ENCODE data around the gene RNF112. TPM values are rescaled to one million over a fixed set of nuclear protein-coding genes. Genes with fewer than 3 reads are reported as not detected.

Gene RNF112
- total RNA-seq, 4 donors from 2014 or later = 2.3 to 5.4 (median 4.3) TPM

- no peak for TF ChIP-seq POLR2AphosphoS5 (IDR thresholded peaks at IDR 0.05)
- no peak for TF ChIP-seq EP300 (IDR thresholded peaks at IDR 0.05)
- TF ChIP-seq POLR2A (IDR thresholded peaks at IDR 0.05; ENCODE audit: low read depth) = no peak
- TF ChIP-seq, protein P1, sequence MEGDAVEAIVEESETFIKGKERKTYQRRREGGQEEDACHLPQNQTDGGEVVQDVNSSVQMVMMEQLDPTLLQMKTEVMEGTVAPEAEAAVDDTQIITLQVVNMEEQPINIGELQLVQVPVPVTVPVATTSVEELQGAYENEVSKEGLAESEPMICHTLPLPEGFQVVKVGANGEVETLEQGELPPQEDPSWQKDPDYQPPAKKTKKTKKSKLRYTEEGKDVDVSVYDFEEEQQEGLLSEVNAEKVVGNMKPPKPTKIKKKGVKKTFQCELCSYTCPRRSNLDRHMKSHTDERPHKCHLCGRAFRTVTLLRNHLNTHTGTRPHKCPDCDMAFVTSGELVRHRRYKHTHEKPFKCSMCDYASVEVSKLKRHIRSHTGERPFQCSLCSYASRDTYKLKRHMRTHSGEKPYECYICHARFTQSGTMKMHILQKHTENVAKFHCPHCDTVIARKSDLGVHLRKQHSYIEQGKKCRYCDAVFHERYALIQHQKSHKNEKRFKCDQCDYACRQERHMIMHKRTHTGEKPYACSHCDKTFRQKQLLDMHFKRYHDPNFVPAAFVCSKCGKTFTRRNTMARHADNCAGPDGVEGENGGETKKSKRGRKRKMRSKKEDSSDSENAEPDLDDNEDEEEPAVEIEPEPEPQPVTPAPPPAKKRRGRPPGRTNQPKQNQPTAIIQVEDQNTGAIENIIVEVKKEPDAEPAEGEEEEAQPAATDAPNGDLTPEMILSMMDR (IDR thresholded peaks at IDR 0.05) = no peak
- Histone ChIP-seq H3K27ac (replicated peaks in 1 of 4) (no peak overlapping the region), H3K27me3 (no peaks in the 10 kb centered on the region), H3K4me3 (no peak overlapping the region), H3K36me3 (no peaks in the 10 kb centered on the region), H3K9me3 (no peaks in the 10 kb centered on the region), H3K4me1 (peaks cover 28 to 36% (median 31%) of the 10 kb centered on the region in 4 donors)
- intact Hi-C loops (cut with DNase I) = no loop called here
- 88% methylated on average over 5 of the region's 5 CpGs for WGBS
- no peak for DNase-seq (ENCODE audit: extremely low spot score)
These were observed 36.9 kb upstream of the RNF112 start for GRCh38 chr17:19374136-19374535.

- H3K9me3 ChIP-seq = no peaks in the 10 kb centered on the region
- H3K27ac ChIP-seq (replicated peaks in 1 of 4) = no peak overlapping the region
- H3K4me3 ChIP-seq = no peak overlapping the region
- H3K36me3 ChIP-seq = peaks cover 7 to 13% (median 12%) of the 10 kb centered on the region in 4 donors
- no peak for DNase-seq (ENCODE audit: extremely low spot score)
- intact Hi-C loops (cut with DNase I) = loop anchor here (5.0 kb wide), 1 partner anchor 272 kb away; the partner anchor contains the start of gene ALDH3A2
- TF ChIP-seq, protein P1 (IDR thresholded peaks at IDR 0.05) = no peak
- TF ChIP-seq POLR2A (IDR thresholded peaks at IDR 0.05; ENCODE audit: low read depth) = no peak
- no peak for TF ChIP-seq EP300 (IDR thresholded peaks at IDR 0.05)
- no peaks in the 10 kb centered on the region for H3K27me3 ChIP-seq
- 88% methylated on average over 1 of the region's 1 CpG for WGBS
- peaks cover 30 to 39% (median 34%) of the 10 kb centered on the region in 4 donors for H3K4me1 ChIP-seq
These were observed 35.3 kb upstream of the RNF112 start for GRCh38 chr17:19375732-19376131.

DNA sequence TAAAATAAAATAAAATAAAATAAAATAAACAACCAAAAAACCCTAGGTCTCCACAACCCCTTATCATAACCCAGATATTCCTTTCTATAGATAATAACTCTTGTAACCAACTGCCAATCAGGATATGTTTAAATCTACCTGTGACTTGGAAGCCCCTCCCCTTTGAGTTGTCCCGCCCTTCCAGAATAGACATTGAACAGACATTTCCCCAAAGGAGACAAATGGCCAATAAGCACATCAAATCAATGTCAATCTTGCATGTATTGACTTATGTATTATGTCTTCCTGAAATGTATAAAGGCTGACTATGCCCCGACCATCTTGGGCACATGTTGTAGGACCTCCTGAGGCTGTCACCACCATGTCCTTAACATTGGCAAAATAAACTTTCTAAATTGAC is 34.2 kb upstream of the RNF112 start:
- WGBS = 50% methylated on average over 2 of the region's 2 CpGs
- no peaks in the 10 kb centered on the region for H3K9me3 ChIP-seq
- no peaks in the 10 kb centered on the region for H3K27me3 ChIP-seq
- intact Hi-C loops (cut with DNase I) = loop anchor here (5.0 kb wide), 1 partner anchor 270 kb away; the partner anchor contains the start of gene ALDH3A2
- TF ChIP-seq, protein P1 (IDR thresholded peaks at IDR 0.05) = no peak
- no peak for TF ChIP-seq POLR2AphosphoS5 (IDR thresholded peaks at IDR 0.05)
- TF ChIP-seq EP300 (IDR thresholded peaks at IDR 0.05) = no peak
- TF ChIP-seq POLR2A (IDR thresholded peaks at IDR 0.05; ENCODE audit: low read depth) = no peak
- no peak for DNase-seq (ENCODE audit: extremely low spot score)
- H3K4me3 ChIP-seq = peak overlapping the region; percentile 72 to 92 (median 90)
- peak overlapping the region; percentile 91 to 97 (median 94) for H3K27ac ChIP-seq (replicated peaks in 1 of 4)
- peaks cover 18 to 24% (median 23%) of the 10 kb centered on the region in 4 donors for H3K36me3 ChIP-seq
- H3K4me1 ChIP-seq = peaks cover 22 to 46% (median 41%) of the 10 kb centered on the region in 4 donors

DNA sequence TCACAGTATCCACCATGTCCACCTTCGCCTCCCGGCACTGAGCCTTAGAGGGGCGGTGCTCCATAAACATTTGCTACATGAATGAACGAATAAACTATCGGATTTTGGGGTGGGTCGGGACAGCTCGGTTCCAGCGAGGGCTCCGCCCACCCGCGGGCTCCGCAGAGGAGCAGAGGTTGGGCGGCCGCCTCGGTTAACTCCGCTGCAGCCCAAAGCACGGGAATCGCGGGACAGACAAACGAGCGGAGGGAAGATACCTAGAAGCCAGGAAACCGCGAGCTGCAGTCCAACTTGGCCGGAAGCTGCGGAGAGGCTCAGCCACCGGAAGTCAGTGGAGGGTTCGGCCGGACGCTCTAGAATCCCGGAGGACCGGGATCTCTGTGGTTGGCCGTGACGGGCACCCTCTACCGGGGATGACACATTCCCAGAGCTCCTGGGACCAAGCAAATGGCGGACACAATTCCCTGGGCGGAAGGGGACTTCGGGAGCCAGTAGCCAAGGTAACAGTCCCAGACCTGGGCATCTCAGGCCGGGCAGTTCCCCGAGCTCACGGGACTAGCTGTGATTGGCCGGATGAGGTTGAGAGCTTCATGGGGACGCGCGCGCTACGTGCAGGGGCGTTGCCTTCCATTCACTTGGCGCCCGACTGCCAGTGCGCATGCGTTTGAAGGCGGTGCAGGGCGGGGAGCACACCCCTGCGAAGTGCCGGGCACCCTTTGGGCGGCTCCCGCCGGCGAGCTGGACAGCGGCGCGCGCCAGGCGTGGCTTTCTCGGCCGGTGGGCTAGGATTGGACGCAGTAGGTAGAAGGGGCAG is 33.2 kb upstream of the RNF112 start:
- WGBS = 0% methylated on average over 36 of the region's 67 CpGs
- Histone ChIP-seq H3K27ac (replicated peaks in 1 of 4) (peak overlapping the region; percentile 91 to 97 (median 94)), H3K4me1 (peaks cover 22 to 56% (median 51%) of the 10 kb centered on the region in 4 donors), H3K4me3 (peak overlapping the region; percentile 72 to 92 (median 90)), H3K27me3 (no peaks in the 10 kb centered on the region), H3K36me3 (peaks cover 28 to 34% (median 33%) of the 10 kb centered on the region in 4 donors), H3K9me3 (no peaks in the 10 kb centered on the region)
- DNase-seq (ENCODE audit: extremely low spot score) = peak; percentile 99
- TF ChIP-seq POLR2A (IDR thresholded peaks at IDR 0.05; ENCODE audit: low read depth) (peak; percentile 25), EP300 (IDR thresholded peaks at IDR 0.05) (no peak), POLR2AphosphoS5 (IDR thresholded peaks at IDR 0.05) (peak; percentile 95 to 96)
- TF ChIP-seq, protein P1 (IDR thresholded peaks at IDR 0.05) = peak in 2 of 3 experiments; percentile 6 to 12
- intact Hi-C loops (cut with DNase I) = loop anchor here (5.0 kb wide), 1 partner anchor 269 kb away; the partner anchor contains the start of gene ALDH3A2
